Activated CD8-positive, alpha-beta T cell treated with anti-CD3 and anti-CD28 coated beads, Interleukin-2, amount 10 ng/mL, durations not matched to agents 7 days and 5 days (primary cell): ENCODE results near the gene THADA. TPM values are rescaled to one million over a fixed set of nuclear protein-coding genes. Genes with fewer than 3 reads are reported as not detected.

ENCODE experiments used
- ATAC-seq: fragments of 150-1000 bp; cut with Tn5 transposase; one replicate; pipeline ENCODE4 v1.10.0; 2021; ENCODE audit warnings: moderate library complexity
- CTCF ChIA-PET: fragments of 350-600 bp; sonication (Branson Sonifier 250); formaldehyde crosslinking; loops from one replicate; lab custom pipeline; 2021; ENCODE audit warnings: antibody characterized with exemption; lab: Charles Lee
- POLR2A ChIA-PET: fragments of 350-600 bp; sonication (Branson Sonifier 250); formaldehyde crosslinking; loops from one replicate; lab custom pipeline; 2021; ENCODE audit warnings: antibody characterized with exemption; lab: Charles Lee
- DNase-seq: peaks from one replicate; pipeline ENCODE4 v3.0.0-alpha.2; 2020
- H3K27ac Mint-ChIP-seq: one replicate; pipeline ENCODE4 v1.8.0; 2021; ENCODE audit warnings: mild to moderate bottlenecking, mixed read lengths
- H3K27me3 Mint-ChIP-seq: one replicate; pipeline ENCODE4 v1.8.0; 2021; ENCODE audit warnings: low read depth, mixed read lengths
- H3K36me3 Mint-ChIP-seq: one replicate; pipeline ENCODE4 v1.8.0; 2021; ENCODE audit warnings: low read depth, mixed read lengths
- H3K4me1 Mint-ChIP-seq: one replicate; pipeline ENCODE4 v1.8.0; 2021; ENCODE audit warnings: low read depth, mixed read lengths
- H3K4me3 Mint-ChIP-seq: one replicate; pipeline ENCODE4 v1.8.0; 2021; ENCODE audit warnings: mild to moderate bottlenecking, mixed read lengths
- H3K9me3 Mint-ChIP-seq: one replicate; pipeline ENCODE4 v1.8.0; 2022; ENCODE audit warnings: mixed read lengths; ENCODE audit not compliant: insufficient read depth
- total RNA-seq, 2 experiments: library from RNA; stranded (reverse); gene quantifications; one replicate each; pipeline ENCODE4 v1.2.3, GENCODE V29; 2021

THADA gene
- total RNA-seq, 2 experiments from 2014 or later: 27.0 to 31.9 TPM

DNA sequence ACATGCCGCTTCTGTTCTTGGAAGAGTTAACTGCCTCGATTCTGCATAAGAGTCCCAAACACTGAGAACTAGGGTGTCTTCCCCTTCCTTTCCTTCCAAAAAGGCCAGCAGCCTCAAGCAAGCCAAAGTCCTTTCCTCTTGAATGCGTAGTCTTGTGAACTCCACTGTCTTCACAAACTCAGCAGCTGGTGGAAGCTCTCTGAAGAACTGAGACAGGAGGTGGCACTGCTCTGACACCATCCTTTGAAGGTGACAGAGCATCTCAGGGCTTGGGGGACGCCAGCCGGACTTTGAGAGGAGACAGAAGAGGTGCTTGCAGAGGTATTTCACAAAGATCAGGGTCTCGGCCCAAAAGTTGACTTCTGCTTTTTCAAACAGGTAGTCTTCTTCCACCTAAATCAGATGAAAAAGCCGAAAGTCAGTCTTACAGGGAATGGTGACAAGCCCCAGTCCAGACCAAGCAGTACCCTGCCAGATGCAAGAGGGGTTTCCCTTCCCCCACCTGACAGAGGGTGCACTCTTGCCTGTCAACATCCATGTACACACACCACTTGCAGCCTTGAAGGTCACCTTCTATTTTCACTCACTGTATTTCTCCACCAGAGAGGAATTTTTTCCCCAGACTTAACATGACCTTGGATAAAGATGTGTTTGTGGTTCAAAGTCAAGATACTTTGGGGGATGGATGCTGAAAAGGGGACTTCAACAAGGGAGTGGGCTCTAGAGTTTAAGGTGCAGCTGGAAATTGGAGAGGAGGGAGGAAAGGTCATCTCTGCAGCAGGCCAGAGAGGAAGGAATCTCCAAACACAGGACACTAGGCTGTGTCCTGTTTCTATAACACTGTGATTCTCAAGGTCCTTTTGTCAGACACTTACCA lies 364.6 kb downstream of the THADA start:
- Mint-ChIP-seq H3K27ac (no peak overlapping the region), H3K27me3 (no peaks in the 10 kb centered on the region)
- POLR2A ChIA-PET: no interaction called here

DNA sequence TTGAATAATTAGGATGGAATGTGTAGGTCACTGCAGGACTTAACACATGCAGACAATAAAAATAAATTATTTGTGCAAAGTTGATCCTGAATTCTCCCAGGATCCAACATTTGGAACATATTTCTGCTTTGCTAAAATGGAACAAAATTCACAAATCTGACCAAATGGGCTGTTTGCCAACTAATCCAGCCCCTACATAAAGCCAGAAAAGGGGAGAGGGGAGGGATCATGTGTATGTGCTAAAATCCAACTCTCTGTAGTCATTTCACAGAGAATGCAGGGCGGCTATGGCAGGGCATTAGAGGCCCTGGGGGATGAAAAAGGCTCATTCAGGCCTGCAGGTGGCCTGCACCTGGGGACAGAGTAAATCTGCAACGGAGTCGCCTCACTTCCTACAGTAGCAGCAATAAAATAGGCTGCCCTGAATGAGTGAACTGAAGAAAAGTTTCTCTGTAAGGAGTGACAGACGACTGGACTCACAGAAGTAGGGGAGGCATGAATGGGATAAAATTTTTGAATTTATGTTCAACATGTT lies 365.4 kb downstream of the THADA start:
- H3K36me3 Mint-ChIP-seq: peaks cover 19% of the 10 kb centered on the region
- ChIA-PET POLR2A (no interaction called here), CTCF (interaction anchor here (1.5 to 16.3 kb wide), 10 partner anchors 10 to 309 kb away, joined by 5 to 666 read pairs (median 53); no protein-coding TSS in a partner anchor)
- no peak overlapping the region for H3K4me3 Mint-ChIP-seq
- H3K27ac Mint-ChIP-seq: no peak overlapping the region
- peaks cover 25% of the 10 kb centered on the region for H3K4me1 Mint-ChIP-seq
- DNase-seq: no peak
- no peak for ATAC-seq
- no peaks in the 10 kb centered on the region for H3K9me3 Mint-ChIP-seq
- H3K27me3 Mint-ChIP-seq: no peaks in the 10 kb centered on the region

More for the DNA sequence above, 364.6 kb downstream of the THADA start:
- DNase-seq: no peak
- H3K4me3 Mint-ChIP-seq: no peak overlapping the region
- H3K36me3 Mint-ChIP-seq: peaks cover 14% of the 10 kb centered on the region
- H3K9me3 Mint-ChIP-seq: no peaks in the 10 kb centered on the region
- no peak for ATAC-seq
- H3K4me1 Mint-ChIP-seq: peaks cover 25% of the 10 kb centered on the region
- CTCF ChIA-PET: no interaction called here

DNA sequence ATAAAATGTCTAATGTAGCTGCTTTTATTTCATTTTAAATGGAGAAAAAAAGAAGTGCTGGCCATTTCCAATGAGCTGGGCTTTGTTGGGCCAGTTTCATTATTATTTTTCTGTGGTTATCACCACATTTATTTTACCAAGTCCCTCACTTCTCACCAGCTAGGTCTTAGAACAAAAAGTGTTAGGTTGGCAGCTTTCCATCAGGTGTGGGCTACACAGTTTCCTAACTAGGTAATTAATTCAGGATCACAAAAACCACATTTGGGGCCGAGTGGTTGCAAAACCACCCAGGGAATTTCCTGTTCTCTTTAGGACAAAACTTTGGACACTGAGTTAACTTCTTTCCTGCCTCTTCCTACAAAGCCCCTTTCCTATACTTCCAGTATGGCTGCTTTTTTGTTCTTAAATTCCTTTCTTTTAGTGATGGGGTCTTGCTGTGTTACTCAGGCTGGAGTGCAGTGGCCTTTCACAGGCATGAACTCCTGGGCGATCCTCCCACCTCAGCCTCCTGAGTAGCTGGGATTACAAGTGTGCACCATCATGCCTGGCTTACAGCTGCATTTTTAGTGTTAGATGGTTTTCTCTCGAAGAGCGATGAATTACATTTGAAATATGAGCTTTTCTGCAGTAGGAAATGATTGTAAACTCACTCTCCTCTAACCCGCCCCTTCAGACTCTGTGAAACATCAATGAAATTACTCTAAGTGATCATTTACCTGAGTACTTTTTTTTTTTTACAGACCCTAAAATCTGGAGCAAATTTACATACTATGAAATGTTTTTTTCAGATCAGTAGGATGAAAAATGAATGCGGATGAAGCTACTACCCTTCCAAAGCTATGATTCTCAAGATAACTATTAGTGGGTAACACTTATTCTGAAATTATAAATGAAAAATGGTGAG lies 366.8 kb downstream of the THADA start:
- no peak for ATAC-seq

DNA sequence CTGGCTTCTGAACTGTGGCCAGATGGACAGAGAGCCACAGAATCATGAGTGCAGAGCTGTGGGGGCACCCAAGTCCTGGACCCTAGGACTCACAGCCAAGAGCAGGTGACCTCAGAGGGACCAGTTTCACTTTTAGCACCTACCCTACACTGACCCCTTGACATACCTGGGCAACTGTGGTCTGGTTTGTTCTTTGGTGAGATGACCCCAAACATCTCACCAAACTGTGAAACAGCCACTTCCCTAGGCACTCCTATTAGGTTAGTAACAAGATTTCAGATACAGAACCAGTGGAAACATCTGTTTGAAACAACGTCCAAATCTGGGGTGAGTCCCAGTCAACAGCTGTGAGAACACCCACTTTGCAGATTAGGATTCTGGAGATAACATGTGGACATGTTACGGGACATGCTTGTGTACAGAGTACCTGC lies 367.5 kb downstream of the THADA start:
- DNase-seq (no peak), ATAC-seq (no peak)
- no peaks in the 10 kb centered on the region for H3K9me3 Mint-ChIP-seq
- peak overlapping the region; percentile 85 for H3K27ac Mint-ChIP-seq
- H3K27me3 Mint-ChIP-seq: no peaks in the 10 kb centered on the region
- peaks cover 38% of the 10 kb centered on the region for H3K36me3 Mint-ChIP-seq
- ChIA-PET CTCF (interaction anchor here (0.8 to 16.3 kb wide), 42 partner anchors 8 to 400 kb away, joined by 3 to 666 read pairs (median 7); no protein-coding TSS in a partner anchor), POLR2A (interaction anchor here (0.5 to 12.9 kb wide), 9 partner anchors 9 to 418 kb away, joined by 3 to 622 read pairs (median 4); no protein-coding TSS in a partner anchor)
- peak overlapping the region; percentile 98 for H3K4me3 Mint-ChIP-seq
- peaks cover 25% of the 10 kb centered on the region for H3K4me1 Mint-ChIP-seq

More for the DNA sequence above, 366.8 kb downstream of the THADA start:
- H3K9me3 Mint-ChIP-seq: no peaks in the 10 kb centered on the region
- H3K4me1 Mint-ChIP-seq: peaks cover 25% of the 10 kb centered on the region
- peak overlapping the region; percentile 60 for H3K27ac Mint-ChIP-seq
- CTCF ChIA-PET: interaction anchor here (0.6 to 16.3 kb wide), 74 partner anchors 9 to 733 kb away, joined by 3 to 666 read pairs (median 4); partner anchors contain the start of gene PLEKHH2
- H3K36me3 Mint-ChIP-seq: peaks cover 32% of the 10 kb centered on the region
- peak overlapping the region; percentile 49 for H3K4me3 Mint-ChIP-seq
- POLR2A ChIA-PET: interaction anchor here (0.5 to 12.9 kb wide), 8 partner anchors 10 to 419 kb away, joined by 3 to 622 read pairs (median 4); no protein-coding TSS in a partner anchor
- no peak for DNase-seq
- no peaks in the 10 kb centered on the region for H3K27me3 Mint-ChIP-seq

DNA sequence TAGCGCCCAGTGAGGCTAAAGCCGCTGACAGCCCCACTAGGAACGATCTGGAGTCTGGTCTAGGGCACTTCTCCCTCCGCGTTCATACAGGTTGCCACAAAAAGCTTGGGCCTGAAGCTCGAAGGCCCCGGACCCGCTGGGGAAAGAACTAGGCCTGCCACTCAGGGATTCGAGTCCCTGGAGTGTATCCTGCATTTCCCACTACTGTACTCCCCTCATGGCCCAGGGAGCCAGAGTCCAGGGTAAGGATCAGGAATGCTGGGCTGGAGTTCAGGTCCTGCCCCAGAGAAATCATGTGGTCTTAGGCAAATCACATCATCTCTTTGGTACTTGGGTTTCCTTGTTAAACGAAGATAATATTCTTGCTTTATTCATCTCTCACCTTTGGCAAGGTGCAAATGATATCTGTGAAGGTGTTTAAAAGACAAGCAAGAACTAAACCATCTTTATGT lies 368.0 kb downstream of the THADA start:
- peak overlapping the region; percentile 98 for H3K4me3 Mint-ChIP-seq
- H3K27me3 Mint-ChIP-seq: no peaks in the 10 kb centered on the region
- H3K27ac Mint-ChIP-seq: peak overlapping the region; percentile 85
- POLR2A ChIA-PET: interaction anchor here (0.5 to 12.9 kb wide), 12 partner anchors 9 to 325 kb away, joined by 3 to 622 read pairs (median 4); no protein-coding TSS in a partner anchor
- H3K9me3 Mint-ChIP-seq: no peaks in the 10 kb centered on the region
- peaks cover 25% of the 10 kb centered on the region for H3K4me1 Mint-ChIP-seq
- ATAC-seq (no peak), DNase-seq (no peak)
- H3K36me3 Mint-ChIP-seq: peaks cover 41% of the 10 kb centered on the region
- CTCF ChIA-PET: interaction anchor here (0.7 to 16.3 kb wide), 19 partner anchors 12 to 349 kb away, joined by 3 to 666 read pairs (median 10); no protein-coding TSS in a partner anchor

DNA sequence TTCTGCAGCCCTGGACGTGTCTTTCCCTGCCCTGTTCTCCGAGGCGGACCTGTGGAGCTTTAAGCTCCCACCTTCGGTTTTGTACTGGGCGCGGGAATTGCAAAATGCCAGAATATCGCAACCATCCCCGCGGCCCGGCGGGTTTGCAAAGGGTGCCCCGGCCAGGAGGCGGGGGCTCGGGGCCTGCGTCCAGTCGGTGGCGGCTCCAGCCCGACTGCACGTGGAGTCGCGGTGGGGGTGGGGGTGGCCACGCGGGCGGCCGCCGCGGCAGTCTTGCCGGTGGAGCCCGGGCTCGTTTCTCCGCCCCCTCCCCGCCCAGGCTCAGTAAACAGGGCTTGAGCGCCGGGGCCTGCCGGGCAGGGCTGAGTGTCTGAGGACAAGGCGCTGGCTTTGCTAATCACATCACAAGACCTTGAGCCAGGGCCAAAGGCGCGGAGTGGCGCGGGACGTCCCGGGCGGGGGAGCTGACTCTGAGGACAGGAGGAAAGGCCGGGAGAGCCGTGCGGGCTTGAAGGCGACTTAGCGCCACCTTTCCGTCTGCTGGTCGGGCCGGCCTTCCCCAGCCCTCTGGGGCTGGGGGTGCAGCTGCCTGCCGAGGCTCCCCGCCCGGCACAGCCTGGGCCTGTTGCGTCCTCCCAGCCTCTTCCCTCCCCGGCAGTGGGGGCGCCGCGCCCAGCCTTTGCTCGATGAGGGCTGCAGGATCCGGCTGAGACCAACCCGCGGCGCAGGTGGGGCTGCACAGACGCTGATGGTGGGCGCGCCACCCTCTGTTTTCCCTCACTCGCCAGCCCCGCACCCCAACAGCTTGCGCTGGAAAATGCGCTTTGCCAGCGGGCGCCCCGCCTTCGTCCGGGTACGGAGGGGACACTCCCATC lies 368.6 kb downstream of the THADA start:
- CTCF ChIA-PET: interaction anchor here (0.7 to 16.3 kb wide), 20 partner anchors 9 to 369 kb away, joined by 3 to 666 read pairs (median 8); partner anchors contain the start of gene THADA

DNA sequence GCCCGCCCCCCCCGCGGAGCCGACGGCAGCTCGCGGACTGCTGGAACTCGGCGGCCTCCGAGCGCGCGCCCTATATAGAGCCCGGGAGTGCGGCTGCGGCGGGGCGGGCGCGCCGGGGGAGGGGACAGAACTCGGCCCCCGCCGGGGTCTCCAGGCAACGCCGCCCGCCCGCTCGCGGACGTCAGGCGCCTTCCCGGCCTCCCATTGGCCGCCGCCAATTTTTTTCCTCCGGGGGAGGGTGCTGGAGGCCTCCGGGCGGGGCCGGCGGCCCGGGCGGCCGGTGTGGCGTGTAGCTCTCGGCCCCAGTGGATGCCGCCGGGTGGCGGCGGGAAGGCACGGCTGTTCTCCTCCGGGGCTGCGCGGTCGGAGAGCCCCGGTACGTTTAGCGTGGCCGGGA lies 369.3 kb downstream of the THADA start, which contains the start of gene ZFP36L2:
Gene ZFP36L2, minus strand, starts transcription at position 49 of the 397 bp plus-strand sequence. CDS start 291 bp downstream, outside the sequence.
- ATAC-seq (peak; percentile 65), DNase-seq (peak; percentile 96)
- Mint-ChIP-seq H3K36me3 (peaks cover 54% of the 10 kb centered on the region), H3K27ac (peak within 1 kb of the TSS; percentile 100), H3K27me3 (no peaks in the 10 kb centered on the region), H3K4me3 (peak within 1 kb of the TSS; percentile 98), H3K4me1 (peaks cover 28% of the 10 kb centered on the region), H3K9me3 (no peaks in the 10 kb centered on the region)
- ChIA-PET CTCF (interaction anchor here (1.0 to 16.3 kb wide), 15 partner anchors 8 to 369 kb away, joined by 3 to 666 read pairs (median 30); partner anchors contain the start of gene THADA), POLR2A (interaction anchor here (0.6 to 12.9 kb wide), 24 partner anchors 7 to 416 kb away, joined by 3 to 622 read pairs (median 4); no protein-coding TSS in a partner anchor)

More for the DNA sequence above, 368.6 kb downstream of the THADA start:
- peak; percentile 14 for ATAC-seq
- peak overlapping the region; percentile 87 for H3K27ac Mint-ChIP-seq
- H3K4me1 Mint-ChIP-seq: peaks cover 25% of the 10 kb centered on the region
- H3K36me3 Mint-ChIP-seq: peaks cover 48% of the 10 kb centered on the region
- peak; percentile 72 for DNase-seq
- H3K9me3 Mint-ChIP-seq: no peaks in the 10 kb centered on the region
- H3K4me3 Mint-ChIP-seq: peak overlapping the region; percentile 98
- POLR2A ChIA-PET: interaction anchor here (0.6 to 12.9 kb wide), 26 partner anchors 8 to 416 kb away, joined by 3 to 622 read pairs (median 4); no protein-coding TSS in a partner anchor
- H3K27me3 Mint-ChIP-seq: no peaks in the 10 kb centered on the region

DNA sequence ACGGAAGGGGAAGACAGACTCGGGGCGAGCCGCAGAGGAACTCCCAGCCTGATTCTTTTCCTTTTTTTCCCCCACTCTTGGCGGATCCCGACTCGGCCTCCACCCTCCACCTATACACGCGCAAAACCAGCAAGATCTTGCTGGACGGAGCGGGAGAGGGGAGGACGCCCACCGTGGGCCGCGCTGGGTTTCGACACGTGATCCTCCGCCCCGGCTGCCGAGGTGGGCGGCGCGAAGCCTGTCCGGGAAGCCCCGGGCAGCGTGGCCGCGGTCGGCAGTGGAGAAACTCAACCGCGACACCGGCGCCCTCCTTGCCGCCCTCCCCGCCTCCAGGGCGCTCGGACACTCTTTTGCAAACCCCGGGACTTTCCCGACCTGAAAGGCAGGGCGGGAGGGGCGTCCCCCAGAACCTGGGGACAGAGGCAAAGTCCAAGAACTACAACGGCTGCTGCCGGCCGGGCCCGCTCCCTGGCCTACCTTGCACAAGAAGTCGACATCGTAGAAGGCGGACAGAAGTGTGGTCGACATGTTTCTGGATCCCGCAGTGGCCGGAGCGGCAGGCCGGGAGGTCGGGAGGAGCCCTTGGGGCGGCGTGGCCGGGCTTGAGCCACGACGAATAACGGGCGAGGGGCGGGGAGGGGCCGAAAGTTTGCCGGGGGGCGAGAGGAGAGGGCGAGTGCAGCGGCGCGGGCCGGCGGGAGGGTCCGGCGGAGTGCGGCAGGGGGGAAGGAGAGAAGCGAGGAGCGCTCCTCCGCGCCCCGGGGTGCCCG lies 369.9 kb downstream of the THADA start:
- CTCF ChIA-PET: interaction anchor here (1.0 to 16.3 kb wide), 17 partner anchors 8 to 370 kb away, joined by 3 to 666 read pairs (median 20); partner anchors contain the start of gene THADA
- peaks cover 54% of the 10 kb centered on the region for H3K36me3 Mint-ChIP-seq
- peak overlapping the region; percentile 100 for H3K27ac Mint-ChIP-seq
- peaks cover 33% of the 10 kb centered on the region for H3K4me1 Mint-ChIP-seq
- H3K4me3 Mint-ChIP-seq: peak overlapping the region; percentile 98
- POLR2A ChIA-PET: interaction anchor here (0.6 to 12.9 kb wide), 23 partner anchors 7 to 415 kb away, joined by 3 to 622 read pairs (median 4); no protein-coding TSS in a partner anchor
- H3K27me3 Mint-ChIP-seq: no peaks in the 10 kb centered on the region
- no peaks in the 10 kb centered on the region for H3K9me3 Mint-ChIP-seq
- DNase-seq (peak; percentile 77), ATAC-seq (peak; percentile 22)
